ENCODE results near the gene VAMP2.

The VAMP2 gene

GRCh38 chr17:8153957-8154607, 8.7 kb downstream of the VAMP2 start:
- Histone ChIP-seq H3K27me3 (ENCODE audit: insufficient read depth, low read length) (no peaks in the 10 kb centered on the region), H2AFZ (ENCODE audit: low read length, unreplicated experiment) (no peak overlapping the region), H3K4me1 (ENCODE audit: control insufficient read depth, insufficient read depth, low read length, unreplicated experiment) (peaks cover 27% of the 10 kb centered on the region), H3K4me3 (ENCODE audit: low read depth, low read length) (peak overlapping the region; percentile 99), H3K27ac (ENCODE audit: low read depth, low read length) (peak overlapping the region; percentile 99), H3K79me2 (ENCODE audit: control insufficient read depth, insufficient read depth, low read length, unreplicated experiment) (peaks cover 57% of the 10 kb centered on the region), H3K36me3 (ENCODE audit: insufficient read depth, low read length) (peaks cover 19% of the 10 kb centered on the region; the same call in 1 of the 2 replicates)

GRCh38 chr17:8153525-8153956, 9.2 kb downstream of the VAMP2 start:
- Histone ChIP-seq H3K27ac (ENCODE audit: low read depth, low read length) (peak overlapping the region; percentile 99), H3K4me1 (ENCODE audit: control insufficient read depth, insufficient read depth, low read length, unreplicated experiment) (peaks cover 27% of the 10 kb centered on the region), H2AFZ (ENCODE audit: low read length, unreplicated experiment) (no peak overlapping the region), H3K79me2 (ENCODE audit: control insufficient read depth, insufficient read depth, low read length, unreplicated experiment) (peaks cover 57% of the 10 kb centered on the region), H3K36me3 (ENCODE audit: insufficient read depth, low read length) (peaks cover 21% of the 10 kb centered on the region; the same call in 1 of the 2 replicates), H3K4me3 (ENCODE audit: low read depth, low read length) (peak overlapping the region; percentile 89), H3K27me3 (ENCODE audit: insufficient read depth, low read length) (no peaks in the 10 kb centered on the region)

DNA sequence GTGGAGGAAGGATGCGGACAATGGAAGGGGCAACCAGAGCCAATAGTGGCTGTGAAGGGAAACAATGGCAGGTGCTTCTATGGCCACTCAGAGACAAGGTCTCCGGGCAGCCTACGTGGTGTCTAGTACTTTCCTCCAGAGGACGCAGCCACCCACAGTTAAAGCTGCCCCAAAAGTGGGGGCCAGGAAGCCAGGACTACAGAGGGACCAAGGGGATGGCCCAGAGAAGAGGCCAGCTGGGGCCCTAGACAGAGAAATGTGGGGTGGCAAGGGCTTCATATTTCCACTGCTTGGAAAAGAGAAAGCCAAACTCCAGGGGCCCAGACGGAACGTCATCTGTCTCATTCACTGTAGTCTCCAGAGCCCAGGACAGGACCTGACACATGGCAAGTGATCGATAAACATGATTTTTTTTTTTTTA, 9.7 kb downstream of the VAMP2 start:
- peaks cover 26% of the 10 kb centered on the region; the same call in 1 of the 2 replicates for H3K36me3 ChIP-seq (ENCODE audit: insufficient read depth, low read length)
- H3K27me3 ChIP-seq (ENCODE audit: insufficient read depth, low read length): no peaks in the 10 kb centered on the region
- H3K4me3 ChIP-seq (ENCODE audit: low read depth, low read length): peak overlapping the region; percentile 89
- peaks cover 27% of the 10 kb centered on the region for H3K4me1 ChIP-seq (ENCODE audit: control insufficient read depth, insufficient read depth, low read length, unreplicated experiment)
- H2AFZ ChIP-seq (ENCODE audit: low read length, unreplicated experiment): no peak overlapping the region
- peaks cover 57% of the 10 kb centered on the region for H3K79me2 ChIP-seq (ENCODE audit: control insufficient read depth, insufficient read depth, low read length, unreplicated experiment)
- H3K27ac ChIP-seq (ENCODE audit: low read depth, low read length): peak overlapping the region; percentile 99

- peak within 1 kb of the TSS; percentile 99 for H3K27ac ChIP-seq (ENCODE audit: low read depth, low read length)
- peak within 1 kb of the TSS; percentile 89 for H3K4me3 ChIP-seq (ENCODE audit: low read depth, low read length)
- H3K4me1 ChIP-seq (ENCODE audit: control insufficient read depth, insufficient read depth, low read length, unreplicated experiment): peaks cover 27% of the 10 kb centered on the region
- peaks cover 57% of the 10 kb centered on the region for H3K79me2 ChIP-seq (ENCODE audit: control insufficient read depth, insufficient read depth, low read length, unreplicated experiment)
- no peak within 1 kb of the TSS for H2AFZ ChIP-seq (ENCODE audit: low read length, unreplicated experiment)
- H3K27me3 ChIP-seq (ENCODE audit: insufficient read depth, low read length): no peaks in the 10 kb centered on the region
- peaks cover 32% of the 10 kb centered on the region; the same call in 1 of the 2 replicates for H3K36me3 ChIP-seq (ENCODE audit: insufficient read depth, low read length)
These were observed 10.5 kb downstream of the VAMP2 start, which contains the start of gene PER1 for GRCh38 chr17:8152112-8152775. PER1 (minus strand) TSS chr17:8152404; CDS start chr17:8150706, 1,698 bp downstream.

- Histone ChIP-seq H3K4me3 (ENCODE audit: low read depth, low read length) (peak overlapping the region; percentile 89), H3K79me2 (ENCODE audit: control insufficient read depth, insufficient read depth, low read length, unreplicated experiment) (peaks cover 57% of the 10 kb centered on the region), H3K27me3 (ENCODE audit: insufficient read depth, low read length) (no peaks in the 10 kb centered on the region), H2AFZ (ENCODE audit: low read length, unreplicated experiment) (no peak overlapping the region), H3K27ac (ENCODE audit: low read depth, low read length) (peak overlapping the region; percentile 99), H3K4me1 (ENCODE audit: control insufficient read depth, insufficient read depth, low read length, unreplicated experiment) (peaks cover 22% of the 10 kb centered on the region), H3K36me3 (ENCODE audit: insufficient read depth, low read length) (peaks cover 37% of the 10 kb centered on the region; the same call in 1 of the 2 replicates)
These were observed 11.1 kb downstream of the VAMP2 start for GRCh38 chr17:8151641-8152111.

- Histone ChIP-seq H2AFZ (ENCODE audit: low read length, unreplicated experiment) (no peak overlapping the region), H3K27ac (ENCODE audit: low read depth, low read length) (peak overlapping the region; percentile 99), H3K79me2 (ENCODE audit: control insufficient read depth, insufficient read depth, low read length, unreplicated experiment) (peaks cover 57% of the 10 kb centered on the region)
These were observed 11.6 kb downstream of the VAMP2 start for GRCh38 chr17:8151120-8151640.

GRCh38 chr17:8150194-8151119, 12.3 kb downstream of the VAMP2 start:
- Histone ChIP-seq H2AFZ (ENCODE audit: low read length, unreplicated experiment) (no peak overlapping the region), H3K4me3 (ENCODE audit: low read depth, low read length) (peak overlapping the region; percentile 89), H3K27ac (ENCODE audit: low read depth, low read length) (peak overlapping the region; percentile 99), H3K27me3 (ENCODE audit: insufficient read depth, low read length) (no peaks in the 10 kb centered on the region), H3K79me2 (ENCODE audit: control insufficient read depth, insufficient read depth, low read length, unreplicated experiment) (peaks cover 50% of the 10 kb centered on the region), H3K36me3 (ENCODE audit: insufficient read depth, low read length) (peaks cover 49% of the 10 kb centered on the region; the same call in 1 of the 2 replicates), H3K4me1 (ENCODE audit: control insufficient read depth, insufficient read depth, low read length, unreplicated experiment) (peaks cover 22% of the 10 kb centered on the region)

More at GRCh38 chr17:8151120-8151640, 11.6 kb downstream of the VAMP2 start:
- Histone ChIP-seq H3K4me1 (ENCODE audit: control insufficient read depth, insufficient read depth, low read length, unreplicated experiment) (peaks cover 22% of the 10 kb centered on the region), H3K4me3 (ENCODE audit: low read depth, low read length) (peak overlapping the region; percentile 89), H3K36me3 (ENCODE audit: insufficient read depth, low read length) (peaks cover 42% of the 10 kb centered on the region; the same call in 1 of the 2 replicates), H3K27me3 (ENCODE audit: insufficient read depth, low read length) (no peaks in the 10 kb centered on the region)

DNA sequence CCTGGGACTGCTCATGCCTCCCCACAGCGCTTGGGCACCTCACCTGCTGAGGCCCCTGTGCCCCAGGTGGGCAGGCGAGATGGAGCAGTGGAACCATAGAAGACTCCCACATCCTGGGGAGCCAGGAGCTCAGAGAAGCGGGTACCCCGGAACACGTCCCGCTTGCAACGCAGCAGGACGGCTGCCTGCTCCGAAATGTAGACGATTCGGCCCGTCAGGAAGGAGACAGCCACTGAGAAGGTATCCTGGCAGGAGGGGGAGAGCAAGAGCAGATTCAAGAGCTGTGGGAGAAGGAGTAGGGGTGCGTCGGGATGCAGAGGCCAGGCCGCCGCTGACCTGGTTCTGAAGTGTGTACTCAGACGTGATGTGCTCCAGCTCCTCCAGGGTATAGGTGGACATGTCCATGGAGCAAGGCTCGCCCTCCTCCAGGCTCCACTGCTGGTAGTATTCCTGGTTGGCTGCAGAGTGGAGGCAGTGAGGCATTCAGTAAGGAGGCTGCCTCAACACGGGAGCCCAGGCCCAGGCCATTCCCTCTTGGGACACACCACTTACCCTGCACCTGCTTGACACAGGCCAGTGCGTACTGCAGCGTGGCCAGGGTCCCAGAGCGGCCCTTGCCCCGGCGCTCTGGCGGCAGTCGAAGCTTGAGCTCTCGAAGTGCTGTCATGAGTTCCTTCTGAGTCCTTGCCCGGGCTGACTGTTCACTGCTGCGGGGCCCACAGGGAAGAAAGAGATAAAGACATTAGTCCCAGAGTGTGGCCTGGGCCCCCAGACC, 13.1 kb downstream of the VAMP2 start:
- no peak overlapping the region for H2AFZ ChIP-seq (ENCODE audit: low read length, unreplicated experiment)
- H3K79me2 ChIP-seq (ENCODE audit: control insufficient read depth, insufficient read depth, low read length, unreplicated experiment): peaks cover 42% of the 10 kb centered on the region
- H3K27me3 ChIP-seq (ENCODE audit: insufficient read depth, low read length): no peaks in the 10 kb centered on the region
- no peak overlapping the region for H3K4me3 ChIP-seq (ENCODE audit: low read depth, low read length)
- peaks cover 51% of the 10 kb centered on the region; the same call in 1 of the 2 replicates for H3K36me3 ChIP-seq (ENCODE audit: insufficient read depth, low read length)
- H3K27ac ChIP-seq (ENCODE audit: low read depth, low read length): no peak overlapping the region
- peaks cover 22% of the 10 kb centered on the region for H3K4me1 ChIP-seq (ENCODE audit: control insufficient read depth, insufficient read depth, low read length, unreplicated experiment)

DNA sequence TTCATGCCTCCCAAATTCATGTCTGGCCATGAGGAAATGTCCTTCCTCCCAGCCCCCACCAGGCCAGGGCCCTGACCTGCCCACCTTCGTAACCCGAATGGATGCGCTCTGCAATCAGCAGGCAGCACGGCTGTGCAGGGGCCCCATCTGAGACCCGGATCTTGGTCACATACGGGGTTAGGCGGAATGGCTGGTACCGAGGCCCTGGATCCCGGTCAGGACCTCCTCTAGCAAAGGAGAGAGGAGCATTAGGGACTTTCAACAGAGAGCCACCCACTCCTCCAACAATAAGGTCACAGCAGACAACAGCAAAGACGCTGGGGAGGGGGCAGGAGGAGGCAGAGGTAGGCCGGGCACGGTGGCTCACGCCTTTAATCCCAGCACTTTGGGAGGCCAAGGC, 14.2 kb downstream of the VAMP2 start:
- H3K36me3 ChIP-seq (ENCODE audit: insufficient read depth, low read length): peaks cover 51% of the 10 kb centered on the region; the same call in 1 of the 2 replicates
- peaks cover 18% of the 10 kb centered on the region for H3K4me1 ChIP-seq (ENCODE audit: control insufficient read depth, insufficient read depth, low read length, unreplicated experiment)

More for the DNA sequence above, 14.2 kb downstream of the VAMP2 start:
- Histone ChIP-seq H3K27ac (ENCODE audit: low read depth, low read length) (no peak overlapping the region), H3K27me3 (ENCODE audit: insufficient read depth, low read length) (no peaks in the 10 kb centered on the region), H3K4me3 (ENCODE audit: low read depth, low read length) (no peak overlapping the region), H3K79me2 (ENCODE audit: control insufficient read depth, insufficient read depth, low read length, unreplicated experiment) (peaks cover 40% of the 10 kb centered on the region), H2AFZ (ENCODE audit: low read length, unreplicated experiment) (no peak overlapping the region)
